HepG2 (cell line): ENCODE data around the gene GCH1. TPM values are rescaled to one million over a fixed set of nuclear protein-coding genes. Genes with fewer than 3 reads are reported as not detected.

Experiments
- BRCA1 ChIP-seq: sonication (generic); formaldehyde crosslinking; IDR thresholded peaks from 2 replicates; pipeline ENCODE4 v1.4.0; 2020; ENCODE audit warnings: missing genetic modification reagents
- CENPT ChIP-seq: sonication (generic); formaldehyde crosslinking; IDR thresholded peaks from 2 replicates; pipeline ENCODE4 v1.8.0; 2022; ENCODE audit warnings: low read depth, mild to moderate bottlenecking, moderate library complexity, missing genetic modification reagents
- DNMT3B ChIP-seq: conservative IDR thresholded peaks from 2 replicates; pipeline ENCODE4 v1.6.1; 2016; ENCODE audit warnings: missing biosample characterization, control low read depth
- ETS1 ChIP-seq: sonication (generic); formaldehyde crosslinking; IDR thresholded peaks from 2 replicates; pipeline ENCODE4 v1.4.0; 2020; ENCODE audit warnings: missing genetic modification reagents
- HHEX ChIP-seq: IDR thresholded peaks from 2 replicates; pipeline ENCODE4 v1.6.1; 2016; ENCODE audit warnings: control low read depth
- IRF1 ChIP-seq: sonication (generic); formaldehyde crosslinking; IDR thresholded peaks from 2 replicates; pipeline ENCODE4 v1.4.0; 2020; ENCODE audit warnings: low read depth, mild to moderate bottlenecking, missing genetic modification reagents
- KDM2A ChIP-seq: sonication (generic); formaldehyde crosslinking; IDR thresholded peaks from 2 replicates; pipeline ENCODE4 v1.4.0; 2020; ENCODE audit warnings: low read depth, missing genetic modification reagents, borderline replicate concordance
- MIXL1 ChIP-seq: IDR thresholded peaks from 2 replicates; pipeline ENCODE4 v1.6.1; 2016
- NR2C2 ChIP-seq: sonication (generic); formaldehyde crosslinking; IDR thresholded peaks from 2 replicates; pipeline ENCODE4 v1.4.0; 2020; ENCODE audit warnings: missing genetic modification reagents, mild to moderate bottlenecking, moderate library complexity, borderline replicate concordance
- PAXIP1 ChIP-seq: sonication (generic); formaldehyde crosslinking; conservative IDR thresholded peaks from 2 replicates; pipeline ENCODE4 v1.4.0; 2020; ENCODE audit warnings: mild to moderate bottlenecking, missing genetic modification reagents, moderate library complexity
- RARA ChIP-seq: IDR thresholded peaks from 2 replicates; pipeline ENCODE4 v1.6.1; 2016; ENCODE audit warnings: missing genetic modification reagents, missing compliant biosample characterization
- SNAI1 ChIP-seq: sonication (generic); formaldehyde crosslinking; IDR thresholded peaks from 2 replicates; pipeline ENCODE4 v1.5.0; 2020; ENCODE audit warnings: mild to moderate bottlenecking, missing genetic modification reagents, borderline replicate concordance
- TEAD3 ChIP-seq: optimal IDR thresholded peaks from 2 replicates; pipeline ENCODE3; 2016; ENCODE audit warnings: borderline replicate concordance
- U2AF2 ChIP-seq: fragments of 200-400 bp; formaldehyde crosslinking; IDR thresholded peaks from 2 replicates; pipeline ENCODE4 v1.6.1; 2017; ENCODE audit warnings: low read depth, mild to moderate bottlenecking, low read length
- XBP1 ChIP-seq: sonication (generic); formaldehyde crosslinking; IDR thresholded peaks from 2 replicates; pipeline ENCODE4 v1.5.0; 2020; ENCODE audit warnings: missing genetic modification reagents
- ZMYM4 ChIP-seq: sonication (generic); formaldehyde crosslinking; IDR thresholded peaks from 2 replicates; pipeline ENCODE4 v1.8.1; 2023; ENCODE audit warnings: mild to moderate bottlenecking, missing genetic modification reagents
- ZNF253 ChIP-seq: sonication (generic); formaldehyde crosslinking; IDR thresholded peaks from 2 replicates; pipeline ENCODE4 v1.8.0; 2022; ENCODE audit warnings: mild to moderate bottlenecking, missing genetic modification reagents, borderline replicate concordance
- ZNF292 ChIP-seq: sonication (generic); formaldehyde crosslinking; IDR thresholded peaks from 2 replicates; pipeline ENCODE4 v1.8.1; 2022; ENCODE audit warnings: mild to moderate bottlenecking, low read depth, missing genetic modification reagents, borderline replicate concordance
- ZNF335 ChIP-seq: sonication (generic); formaldehyde crosslinking; IDR thresholded peaks from 2 replicates; pipeline ENCODE4 v1.4.0; 2020; ENCODE audit warnings: missing genetic modification reagents
- ZNF350 ChIP-seq: sonication (generic); formaldehyde crosslinking; IDR thresholded peaks from 2 replicates; pipeline ENCODE4 v1.4.0; 2020; ENCODE audit warnings: mild to moderate bottlenecking, low read depth, missing genetic modification reagents, borderline replicate concordance
- ZNF431 ChIP-seq: sonication (generic); formaldehyde crosslinking; IDR thresholded peaks from 2 replicates; pipeline ENCODE4 v1.9.0; 2022; ENCODE audit warnings: missing genetic modification reagents, low read depth, mild to moderate bottlenecking, borderline replicate concordance
- ZNF44 ChIP-seq: sonication (generic); formaldehyde crosslinking; IDR thresholded peaks from 2 replicates; pipeline ENCODE4 v1.5.1; 2020; ENCODE audit warnings: mild to moderate bottlenecking, missing genetic modification reagents
- ZNF512 ChIP-seq: sonication (generic); formaldehyde crosslinking; IDR thresholded peaks from 2 replicates; pipeline ENCODE4 v1.4.0; 2020; ENCODE audit warnings: mild to moderate bottlenecking, missing genetic modification reagents
- ZNF781 ChIP-seq: sonication (generic); formaldehyde crosslinking; IDR thresholded peaks from 2 replicates; pipeline ENCODE4 v1.5.1; 2020; ENCODE audit warnings: borderline replicate concordance, mild to moderate bottlenecking, missing genetic modification reagents; ENCODE audit errors: not compliant biosample characterization
- polyA plus RNA-seq, 8 experiments: library from polyadenylated mRNA; depleted of rRNA in 3 of 8; stranded (reverse) in 7 of 8; unstranded in 1 of 8; fragments of >200 nt; fragmentation: Illumina TruSeq in 4 of 8; extraction: Trizol in 4 of 8; gene quantifications; 2 replicates each; pipeline versions ENCODE4 v1.2.1 to v1.2.3, GENCODE V29; 2011 to 2016; ENCODE audit warnings: low read depth in 4 of 8, missing spikeins in 1 of 8, mixed read lengths in 1 of 8; ENCODE audit not compliant: insufficient read depth in 1 of 8
- total RNA-seq, 5 experiments: library from RNA; depleted of rRNA; stranded (reverse); fragments of >200 nt; fragmentation: Illumina TruSeq; extraction: Trizol; gene quantifications; 2 replicates each; pipeline ENCODE4 v1.2.3, GENCODE V29; 2016; ENCODE audit warnings: low read depth in 1 of 5

Gene GCH1
- total and polyA plus RNA-seq, 2 of the 13 experiments (the other 11 are each of a cell fraction or from before 2014, with no cell fraction given): 15.0 to 25.2 TPM

GRCh38 chr14:54944737-54945391 is 42.2 kb upstream of the GCH1 start (continued):
- TF ChIP-seq IRF1 (CRISPR knock-in tag) (no peak), NR2C2 (CRISPR knock-in tag) (peak; percentile 77), SNAI1 (CRISPR knock-in tag) (0 out of 2 replicates have a peak, but pooled peaks have one; percentile 28), U2AF2 (no peak), ZNF431 (no peak), ZMYM4 (CRISPR knock-in tag) (peak; percentile 93), CENPT (CRISPR knock-in tag) (no peak), ZNF781 (no peak), ZNF292 (no peak), MIXL1 (CRISPR knock-in tag) (peak; percentile 97), HHEX (CRISPR knock-in tag) (no peak), PAXIP1 (peak; percentile 95), BRCA1 (CRISPR knock-in tag) (no peak), ZNF335 (no peak), ZNF350 (CRISPR knock-in tag) (0 out of 2 replicates have a peak, but pooled peaks have one; percentile 34), XBP1 (CRISPR knock-in tag) (no peak), KDM2A (CRISPR knock-in tag) (no peak), ZNF512 (CRISPR knock-in tag) (no peak), ETS1 (CRISPR knock-in tag) (no peak), ZNF44 (CRISPR knock-in tag) (no peak), ZNF253 (CRISPR knock-in tag) (no peak), RARA (CRISPR knock-in tag) (peak; percentile 87), DNMT3B (CRISPR knock-in tag) (no peak), TEAD3 (CRISPR knock-in tag) (peak; percentile 40)
